H1 (cell line): Measurements from ENCODE around the gene EWSR1. TPM values are rescaled to one million over a fixed set of nuclear protein-coding genes. Genes with fewer than 3 reads are reported as not detected.
A peak's percentile ranks its signal among the peaks of the same experiment; 100 is the strongest.

Experiments
- ASH2L ChIP-seq: fragments of 200-600, 300-600 bp; sonication (generic); IDR thresholded peaks from one replicate; pipeline ENCODE4 v1.7.1; 2017; ENCODE audit warnings: low read length
- ATF2 ChIP-seq: IDR thresholded peaks from 2 replicates; pipeline ENCODE4 v1.6.1; 2012; ENCODE audit warnings: low read length, inconsistent platforms
- ATF3 ChIP-seq: IDR thresholded peaks from 2 replicates; pipeline ENCODE4 v1.6.1; 2011; ENCODE audit warnings: low read depth, mild to moderate bottlenecking, low read length; ENCODE audit not compliant: insufficient read depth
- BACH1 ChIP-seq: IDR thresholded peaks from 2 replicates; pipeline ENCODE4 v1.6.1; 2012; ENCODE audit warnings: low read length, improper control_type of control experiment
- CBX8 ChIP-seq: fragments of 300-800, 300-1000 bp; sonication (generic); IDR thresholded peaks from 2 replicates; pipeline ENCODE4 v1.7.1; 2016; ENCODE audit warnings: low read depth, low read length, borderline replicate concordance
- CREB1 ChIP-seq: IDR thresholded peaks from 2 replicates; pipeline ENCODE4 v1.6.1; 2012; ENCODE audit warnings: inconsistent platforms
- EGR1 ChIP-seq: IDR thresholded peaks from 2 replicates; pipeline ENCODE4 v1.6.1; 2011; ENCODE audit warnings: low read depth, low read length, borderline replicate concordance
- EP300 ChIP-seq, 2 experiments: IDR thresholded peaks; 1 replicate in 1 of 2; 2 replicates in 1 of 2; pipeline ENCODE4 v1.6.1; 2011 to 2012; ENCODE audit warnings: low read depth in 2 of 2, low read length in 2 of 2, mild to moderate bottlenecking in 2 of 2, borderline replicate concordance in 1 of 2, inconsistent platforms in 1 of 2, moderate library complexity in 1 of 2
- JUND ChIP-seq: IDR thresholded peaks from 2 replicates; pipeline ENCODE4 v1.6.1; 2011; ENCODE audit warnings: mild to moderate bottlenecking, improper control_type of control experiment, low read length
- KDM1A ChIP-seq: fragments of 200-600, 300-600 bp; sonication (generic); IDR thresholded peaks from 2 replicates; pipeline ENCODE4 v1.7.1; 2016; ENCODE audit warnings: mild to moderate bottlenecking, low read length, borderline replicate concordance
- MAFK ChIP-seq: IDR thresholded peaks from 2 replicates; pipeline ENCODE4 v1.6.1; 2012; ENCODE audit warnings: low read depth, mild to moderate bottlenecking, improper control_type of control experiment, low read length
- MAX ChIP-seq: IDR thresholded peaks from 2 replicates; pipeline ENCODE4 v1.6.1; 2012; ENCODE audit warnings: inconsistent platforms
- NRF1 ChIP-seq: IDR thresholded peaks from 2 replicates; pipeline ENCODE4 v1.6.1; 2011; ENCODE audit warnings: mild to moderate bottlenecking, low read depth, low read length, improper control_type of control experiment
- PHF8 ChIP-seq: fragments of 200-600 bp; sonication (generic); conservative IDR thresholded peaks from 2 replicates; pipeline ENCODE4 v1.7.1; 2012; ENCODE audit warnings: low read depth, mild to moderate bottlenecking, inconsistent platforms, low read length, moderate library complexity
- POLR2AphosphoS5 ChIP-seq: IDR thresholded peaks from 2 replicates; pipeline ENCODE4 v1.6.1; 2011; ENCODE audit warnings: low read depth, low read length
- RBBP5 ChIP-seq: IDR thresholded peaks from 2 replicates; pipeline ENCODE4 v1.7.1; 2012; ENCODE audit warnings: low read depth, mild to moderate bottlenecking, inconsistent platforms, low read length, moderate library complexity, borderline replicate concordance
- SAP30 ChIP-seq: fragments of 300-600 bp; sonication (generic); IDR thresholded peaks from 2 replicates; pipeline ENCODE4 v1.7.1; 2012; ENCODE audit warnings: low read length, moderate library complexity, mild to moderate bottlenecking, inconsistent platforms; ENCODE audit not compliant: insufficient read depth, insufficient replicate concordance
- SIRT6 ChIP-seq: IDR thresholded peaks from one replicate; pipeline ENCODE4 v1.7.1; 2012; ENCODE audit warnings: low read length, inconsistent platforms
- SIX5 ChIP-seq: IDR thresholded peaks from 2 replicates; pipeline ENCODE4 v1.6.1; 2011; ENCODE audit warnings: mild to moderate bottlenecking, low read depth, low read length
- TAF1 ChIP-seq: IDR thresholded peaks from 2 replicates; pipeline ENCODE4 v1.6.1; 2011; ENCODE audit warnings: mild to moderate bottlenecking, low read depth, low read length
- TBP ChIP-seq: IDR thresholded peaks from 2 replicates; pipeline ENCODE4 v1.6.1; 2011; ENCODE audit warnings: low read depth, low read length, improper control_type of control experiment
- TEAD4 ChIP-seq: IDR thresholded peaks from 2 replicates; pipeline ENCODE4 v1.6.1; 2012; ENCODE audit warnings: low read depth, low read length, inconsistent platforms, mixed read lengths
- YY1 ChIP-seq: IDR thresholded peaks from 2 replicates; pipeline ENCODE4 v1.6.1; 2011; ENCODE audit warnings: low read depth, mild to moderate bottlenecking, low read length
- polyA plus RNA-seq, 7 experiments: library from polyadenylated mRNA; depleted of rRNA in 3 of 7; stranded (reverse) in 5 of 7; unstranded in 2 of 7; fragments of >200 nt in 5 of 7; fragments of 200-250 nt in 2 of 7; gene quantifications; 1 replicate in 5 of 7; 2 replicates in 1 of 7; 4 replicates in 1 of 7; pipeline versions ENCODE4 v1.2.1 to v1.2.3, GENCODE V29; 2011 to 2013; ENCODE audit warnings: missing spikeins in 2 of 7, mixed read lengths in 2 of 7
- total RNA-seq: library from RNA; stranded (reverse); fragmentation: NEBNext Ultra II Directional; extraction: Animal tissue kit (Norgen Biotek cat#: 25700); gene quantifications from 2 replicates; pipeline ENCODE4 v1.2.1, GENCODE V29; 2021

The EWSR1 gene
- total and polyA plus RNA-seq, 2 of the 8 experiments (the other 6 are each of a cell fraction or from before 2014, with no cell fraction given) = 387 to 930 TPM

- peak; percentile 54; the same call in 1 of the 2 replicates for TF ChIP-seq ATF2
- peak; percentile 95 for TF ChIP-seq YY1
- peak; percentile 45; the same call in 1 of the 2 replicates for TF ChIP-seq TEAD4
- peak; percentile 69 for TF ChIP-seq CREB1
- peak in 1 of 2 experiments; percentile 98; a peak in 2 of 3 replicates for TF ChIP-seq EP300 (IDR thresholded peaks at IDR 0.05; ENCODE audit: borderline replicate concordance in 1 of 2, low read depth in 2 of 2, low read length in 2 of 2)
- no peak for TF ChIP-seq EGR1
- peak; percentile 78 for TF ChIP-seq MAX
- peak; percentile 35 for TF ChIP-seq SIX5
- TF ChIP-seq TBP = peak; percentile 89
- TF ChIP-seq ASH2L = peak; percentile 86
- TF ChIP-seq CBX8 = no peak
- TF ChIP-seq TAF1 = peak; percentile 99
- TF ChIP-seq BACH1 = peak; percentile 93
- no peak for TF ChIP-seq SIRT6
- TF ChIP-seq PHF8 = peak; percentile 82; the same call in 1 of the 2 replicates
- TF ChIP-seq RBBP5 = peak; percentile 80; the same call in 1 of the 2 replicates
- no peak for TF ChIP-seq KDM1A
- peak; percentile 96 for TF ChIP-seq JUND
- TF ChIP-seq SAP30 = peak; percentile 34
- TF ChIP-seq ATF3 = no peak
- TF ChIP-seq POLR2AphosphoS5 = peak; percentile 97
- peak; percentile 60 for TF ChIP-seq NRF1
- peak; percentile 74; the same call in 1 of the 2 replicates for TF ChIP-seq MAFK
These were observed at the start of gene EWSR1, which contains the start of gene RHBDD3 (continued) for GRCh38 chr22:29267858-29268510.
